SK-N-SH treated with all-trans-retinoic acid at 6 μM for 48 hours (cell line): ENCODE results near the gene ARHGEF37.

Experiments
- ATAC-seq: fragments of 200-7000 bp; cut with Tn5 transposase; 3 replicates; pipeline ENCODE4 v1.9.1; 2020; ENCODE audit warnings: mild to moderate bottlenecking, moderate library complexity
- ARNTL ChIP-seq: fragments of 450-650 bp; formaldehyde crosslinking; IDR thresholded peaks from 2 replicates; pipeline ENCODE4 v1.5.0; 2020; ENCODE audit warnings: low read depth, mild to moderate bottlenecking, moderate library complexity, borderline replicate concordance
- BACH2 ChIP-seq: fragments of 250-450 bp; sonication (Bioruptor Pico); IDR thresholded peaks from 2 replicates; pipeline ENCODE4 v1.9.0; 2021; ENCODE audit warnings: mild to moderate bottlenecking, borderline replicate concordance
- CSDC2 ChIP-seq: fragments of 250-450 bp; sonication (Bioruptor Pico); IDR thresholded peaks from 2 replicates; pipeline ENCODE4 v1.5.0; 2020; ENCODE audit warnings: mild to moderate bottlenecking, moderate library complexity
- ESRRG ChIP-seq: fragments of 250-450 bp; sonication (Bioruptor Pico); IDR thresholded peaks from 2 replicates; pipeline ENCODE4 v1.6.1; 2021; ENCODE audit warnings: mild to moderate bottlenecking
- GLIS3 ChIP-seq: fragments of 250-450 bp; sonication (Bioruptor Pico); IDR thresholded peaks from 2 replicates; pipeline ENCODE4 v1.5.0; 2020; ENCODE audit warnings: mild to moderate bottlenecking, moderate library complexity
- ISL1 ChIP-seq: fragments of 250-450 bp; sonication (Bioruptor Pico); IDR thresholded peaks from 2 replicates; pipeline ENCODE4 v2.1.2; 2022; ENCODE audit warnings: mild to moderate bottlenecking, moderate library complexity
- PPARA ChIP-seq: fragments of 250-450 bp; sonication (Bioruptor Pico); IDR thresholded peaks from 2 replicates; pipeline ENCODE4 v1.5.0; 2020; ENCODE audit warnings: mild to moderate bottlenecking, borderline replicate concordance
- SNAI2 ChIP-seq: fragments of 250-450 bp; sonication (Bioruptor Pico); IDR thresholded peaks from 2 replicates; pipeline ENCODE4 v1.5.0; 2020; ENCODE audit warnings: mild to moderate bottlenecking, moderate library complexity
- TCF4 ChIP-seq: fragments of 250-450 bp; sonication (Bioruptor Pico); IDR thresholded peaks from 2 replicates; pipeline ENCODE4 v1.8.0; 2021; ENCODE audit warnings: mild to moderate bottlenecking, moderate library complexity, borderline replicate concordance
- TOX ChIP-seq: fragments of 250-450 bp; sonication (Bioruptor Pico); IDR thresholded peaks from 2 replicates; pipeline ENCODE4 v1.8.0; 2021; ENCODE audit warnings: mild to moderate bottlenecking, moderate library complexity, borderline replicate concordance
- ZC3H10 ChIP-seq: fragments of 250-450 bp; sonication (Bioruptor Pico); IDR thresholded peaks from 2 replicates; pipeline ENCODE4 v1.5.1; 2021; ENCODE audit warnings: mild to moderate bottlenecking, moderate library complexity
- ZFP3 ChIP-seq: fragments of 250-450 bp; sonication (Bioruptor Pico); IDR thresholded peaks from 2 replicates; pipeline ENCODE4 v1.5.0; 2020; ENCODE audit warnings: mild to moderate bottlenecking, moderate library complexity
- ZFP30 ChIP-seq: fragments of 450-650 bp; formaldehyde crosslinking; IDR thresholded peaks from 2 replicates; pipeline ENCODE4 v1.5.0; 2022; ENCODE audit warnings: mild to moderate bottlenecking, moderate library complexity
- ZNF565 ChIP-seq: fragments of 450-650 bp; formaldehyde crosslinking; conservative IDR thresholded peaks from 2 replicates; pipeline ENCODE4 v1.5.0; 2020; ENCODE audit warnings: low read depth, mild to moderate bottlenecking, moderate library complexity
- ZNF70 ChIP-seq: fragments of 450-650 bp; formaldehyde crosslinking; IDR thresholded peaks from 2 replicates; pipeline ENCODE4 v1.5.0; 2020; ENCODE audit warnings: mild to moderate bottlenecking, moderate library complexity
- ZNF8 ChIP-seq: fragments of 450-650 bp; formaldehyde crosslinking; IDR thresholded peaks from 2 replicates; pipeline ENCODE4 v1.5.0; 2020; ENCODE audit warnings: mild to moderate bottlenecking, moderate library complexity
- TF ChIP-seq, protein P1 (sequence below): fragments of 250-450 bp; sonication (Bioruptor Pico); IDR thresholded peaks from 2 replicates; pipeline ENCODE4 v1.5.0; 2020; ENCODE audit warnings: mild to moderate bottlenecking, moderate library complexity
- TF ChIP-seq, protein P2 (sequence below): fragments of 250-450 bp; sonication (Bioruptor Pico); IDR thresholded peaks from 2 replicates; pipeline ENCODE4 v1.5.1; 2020; ENCODE audit warnings: low read depth, mild to moderate bottlenecking, moderate library complexity
- TF ChIP-seq, protein P3 (sequence below): fragments of 250-450 bp; sonication (Bioruptor Pico); IDR thresholded peaks from 2 replicates; pipeline ENCODE4 v1.8.0; 2020; ENCODE audit warnings: mild to moderate bottlenecking, moderate library complexity, borderline replicate concordance
- TF ChIP-seq, protein P4 (sequence below): fragments of 250-450 bp; sonication (Bioruptor Pico); IDR thresholded peaks from 2 replicates; pipeline ENCODE4 v1.5.1; 2021; ENCODE audit warnings: mild to moderate bottlenecking, moderate library complexity
- TF ChIP-seq, protein P5 (sequence below): fragments of 250-450 bp; sonication (Bioruptor Pico); IDR thresholded peaks from 2 replicates; pipeline ENCODE4 v1.8.0; 2021; ENCODE audit warnings: low read depth, mild to moderate bottlenecking, moderate library complexity, borderline replicate concordance

The ARHGEF37 gene

DNA sequence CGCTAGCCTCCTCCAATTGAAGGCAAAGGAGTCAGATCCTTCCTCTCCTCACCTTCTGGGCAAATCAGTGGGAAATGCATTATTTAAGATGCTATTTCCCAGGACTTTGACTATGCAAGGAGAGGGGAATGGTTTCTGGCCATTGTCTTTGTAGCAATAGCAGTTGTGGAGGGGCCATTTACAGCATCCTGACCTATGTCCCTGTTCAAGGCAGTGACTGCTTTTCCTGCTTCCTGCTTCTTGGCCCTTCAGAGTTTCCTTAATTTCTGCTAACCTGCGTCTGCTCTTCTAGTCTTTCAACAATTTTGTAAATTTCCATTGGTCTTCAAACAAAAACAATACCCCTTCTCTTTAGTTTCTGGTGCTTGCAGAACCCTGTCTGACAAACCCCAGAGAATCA lies 76.0 kb downstream of the ARHGEF37 start:
- no peak for ATAC-seq
- TF ChIP-seq ZFP30 (CRISPR knock-in tag) (no peak), ZFP3 (CRISPR knock-in tag) (no peak), GLIS3 (no peak), ARNTL (CRISPR knock-in tag) (no peak)
- TF ChIP-seq, protein P1, sequence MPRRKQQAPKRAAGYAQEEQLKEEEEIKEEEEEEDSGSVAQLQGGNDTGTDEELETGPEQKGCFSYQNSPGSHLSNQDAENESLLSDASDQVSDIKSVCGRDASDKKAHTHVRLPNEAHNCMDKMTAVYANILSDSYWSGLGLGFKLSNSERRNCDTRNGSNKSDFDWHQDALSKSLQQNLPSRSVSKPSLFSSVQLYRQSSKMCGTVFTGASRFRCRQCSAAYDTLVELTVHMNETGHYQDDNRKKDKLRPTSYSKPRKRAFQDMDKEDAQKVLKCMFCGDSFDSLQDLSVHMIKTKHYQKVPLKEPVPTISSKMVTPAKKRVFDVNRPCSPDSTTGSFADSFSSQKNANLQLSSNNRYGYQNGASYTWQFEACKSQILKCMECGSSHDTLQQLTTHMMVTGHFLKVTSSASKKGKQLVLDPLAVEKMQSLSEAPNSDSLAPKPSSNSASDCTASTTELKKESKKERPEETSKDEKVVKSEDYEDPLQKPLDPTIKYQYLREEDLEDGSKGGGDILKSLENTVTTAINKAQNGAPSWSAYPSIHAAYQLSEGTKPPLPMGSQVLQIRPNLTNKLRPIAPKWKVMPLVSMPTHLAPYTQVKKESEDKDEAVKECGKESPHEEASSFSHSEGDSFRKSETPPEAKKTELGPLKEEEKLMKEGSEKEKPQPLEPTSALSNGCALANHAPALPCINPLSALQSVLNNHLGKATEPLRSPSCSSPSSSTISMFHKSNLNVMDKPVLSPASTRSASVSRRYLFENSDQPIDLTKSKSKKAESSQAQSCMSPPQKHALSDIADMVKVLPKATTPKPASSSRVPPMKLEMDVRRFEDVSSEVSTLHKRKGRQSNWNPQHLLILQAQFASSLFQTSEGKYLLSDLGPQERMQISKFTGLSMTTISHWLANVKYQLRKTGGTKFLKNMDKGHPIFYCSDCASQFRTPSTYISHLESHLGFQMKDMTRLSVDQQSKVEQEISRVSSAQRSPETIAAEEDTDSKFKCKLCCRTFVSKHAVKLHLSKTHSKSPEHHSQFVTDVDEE = no peak
- TF ChIP-seq, protein P2, sequence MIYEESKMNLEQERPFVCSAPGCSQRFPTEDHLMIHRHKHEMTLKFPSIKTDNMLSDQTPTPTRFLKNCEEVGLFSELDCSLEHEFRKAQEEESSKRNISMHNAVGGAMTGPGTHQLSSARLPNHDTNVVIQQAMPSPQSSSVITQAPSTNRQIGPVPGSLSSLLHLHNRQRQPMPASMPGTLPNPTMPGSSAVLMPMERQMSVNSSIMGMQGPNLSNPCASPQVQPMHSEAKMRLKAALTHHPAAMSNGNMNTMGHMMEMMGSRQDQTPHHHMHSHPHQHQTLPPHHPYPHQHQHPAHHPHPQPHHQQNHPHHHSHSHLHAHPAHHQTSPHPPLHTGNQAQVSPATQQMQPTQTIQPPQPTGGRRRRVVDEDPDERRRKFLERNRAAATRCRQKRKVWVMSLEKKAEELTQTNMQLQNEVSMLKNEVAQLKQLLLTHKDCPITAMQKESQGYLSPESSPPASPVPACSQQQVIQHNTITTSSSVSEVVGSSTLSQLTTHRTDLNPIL (CRISPR knock-in tag) = no peak

DNA sequence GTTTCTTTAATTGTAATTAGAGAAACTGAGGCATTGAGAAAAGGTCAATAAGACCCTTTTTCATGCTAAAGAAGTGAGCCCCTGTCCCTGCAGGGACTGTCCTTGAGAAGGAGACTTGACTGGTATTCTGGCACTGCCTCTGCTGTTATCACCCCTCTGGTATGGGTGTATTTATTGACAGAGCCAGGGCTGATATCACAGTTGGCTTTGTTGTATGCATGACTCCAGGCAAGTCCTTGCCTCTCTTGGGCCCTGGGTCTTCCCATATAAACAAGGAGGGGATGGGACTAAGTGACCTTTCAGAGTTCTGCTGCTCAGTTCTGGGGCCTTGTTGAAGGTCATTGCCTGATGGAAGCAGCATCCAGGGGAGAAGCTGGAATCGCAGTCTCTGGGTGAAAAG lies 77.0 kb downstream of the ARHGEF37 start:
- TF ChIP-seq GLIS3 (no peak), ZFP3 (CRISPR knock-in tag) (no peak), ZNF565 (CRISPR knock-in tag) (no peak), BACH2 (no peak), ESRRG (CRISPR knock-in tag) (no peak), ZNF70 (CRISPR knock-in tag) (no peak), CSDC2 (CRISPR knock-in tag) (no peak), ISL1 (CRISPR knock-in tag) (no peak), ZNF8 (no peak), TOX (CRISPR knock-in tag) (no peak), PPARA (CRISPR knock-in tag) (no peak), ARNTL (CRISPR knock-in tag) (no peak), SNAI2 (no peak), TCF4 (CRISPR knock-in tag) (no peak)
- TF ChIP-seq, protein P3, sequence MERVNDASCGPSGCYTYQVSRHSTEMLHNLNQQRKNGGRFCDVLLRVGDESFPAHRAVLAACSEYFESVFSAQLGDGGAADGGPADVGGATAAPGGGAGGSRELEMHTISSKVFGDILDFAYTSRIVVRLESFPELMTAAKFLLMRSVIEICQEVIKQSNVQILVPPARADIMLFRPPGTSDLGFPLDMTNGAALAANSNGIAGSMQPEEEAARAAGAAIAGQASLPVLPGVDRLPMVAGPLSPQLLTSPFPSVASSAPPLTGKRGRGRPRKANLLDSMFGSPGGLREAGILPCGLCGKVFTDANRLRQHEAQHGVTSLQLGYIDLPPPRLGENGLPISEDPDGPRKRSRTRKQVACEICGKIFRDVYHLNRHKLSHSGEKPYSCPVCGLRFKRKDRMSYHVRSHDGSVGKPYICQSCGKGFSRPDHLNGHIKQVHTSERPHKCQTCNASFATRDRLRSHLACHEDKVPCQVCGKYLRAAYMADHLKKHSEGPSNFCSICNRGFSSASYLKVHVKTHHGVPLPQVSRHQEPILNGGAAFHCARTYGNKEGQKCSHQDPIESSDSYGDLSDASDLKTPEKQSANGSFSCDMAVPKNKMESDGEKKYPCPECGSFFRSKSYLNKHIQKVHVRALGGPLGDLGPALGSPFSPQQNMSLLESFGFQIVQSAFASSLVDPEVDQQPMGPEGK (CRISPR knock-in tag) = no peak
- TF ChIP-seq, protein P2 (CRISPR knock-in tag) = no peak
- ATAC-seq = no peak

DNA sequence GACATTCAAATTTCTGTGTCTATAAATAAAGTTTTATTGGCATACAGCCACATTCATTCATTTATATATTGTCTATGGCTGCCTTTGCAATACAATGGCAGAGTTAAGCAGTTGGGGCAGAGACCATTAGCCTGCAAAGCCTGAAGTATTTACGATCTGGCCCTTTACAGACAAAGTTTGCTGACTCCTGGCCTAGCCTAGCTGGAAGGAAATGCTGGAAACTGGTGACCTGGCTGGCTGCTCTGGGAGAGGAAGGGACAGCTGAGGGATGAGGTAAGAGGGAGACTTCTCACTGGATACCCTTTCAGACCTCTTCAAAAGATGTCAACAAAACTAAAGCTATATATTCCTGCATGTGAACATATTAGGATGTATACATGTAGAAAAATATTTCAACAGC lies 82.8 kb downstream of the ARHGEF37 start:
- TF ChIP-seq TCF4 (CRISPR knock-in tag) (no peak), TOX (CRISPR knock-in tag) (no peak), ZNF70 (CRISPR knock-in tag) (no peak), ZC3H10 (CRISPR knock-in tag) (no peak), PPARA (CRISPR knock-in tag) (no peak), GLIS3 (no peak)
- TF ChIP-seq, protein P4, sequence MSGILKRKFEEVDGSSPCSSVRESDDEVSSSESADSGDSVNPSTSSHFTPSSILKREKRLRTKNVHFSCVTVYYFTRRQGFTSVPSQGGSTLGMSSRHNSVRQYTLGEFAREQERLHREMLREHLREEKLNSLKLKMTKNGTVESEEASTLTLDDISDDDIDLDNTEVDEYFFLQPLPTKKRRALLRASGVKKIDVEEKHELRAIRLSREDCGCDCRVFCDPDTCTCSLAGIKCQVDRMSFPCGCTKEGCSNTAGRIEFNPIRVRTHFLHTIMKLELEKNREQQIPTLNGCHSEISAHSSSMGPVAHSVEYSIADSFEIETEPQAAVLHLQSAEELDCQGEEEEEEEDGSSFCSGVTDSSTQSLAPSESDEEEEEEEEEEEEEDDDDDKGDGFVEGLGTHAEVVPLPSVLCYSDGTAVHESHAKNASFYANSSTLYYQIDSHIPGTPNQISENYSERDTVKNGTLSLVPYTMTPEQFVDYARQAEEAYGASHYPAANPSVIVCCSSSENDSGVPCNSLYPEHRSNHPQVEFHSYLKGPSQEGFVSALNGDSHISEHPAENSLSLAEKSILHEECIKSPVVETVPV (CRISPR knock-in tag) = no peak
- TF ChIP-seq, protein P5, sequence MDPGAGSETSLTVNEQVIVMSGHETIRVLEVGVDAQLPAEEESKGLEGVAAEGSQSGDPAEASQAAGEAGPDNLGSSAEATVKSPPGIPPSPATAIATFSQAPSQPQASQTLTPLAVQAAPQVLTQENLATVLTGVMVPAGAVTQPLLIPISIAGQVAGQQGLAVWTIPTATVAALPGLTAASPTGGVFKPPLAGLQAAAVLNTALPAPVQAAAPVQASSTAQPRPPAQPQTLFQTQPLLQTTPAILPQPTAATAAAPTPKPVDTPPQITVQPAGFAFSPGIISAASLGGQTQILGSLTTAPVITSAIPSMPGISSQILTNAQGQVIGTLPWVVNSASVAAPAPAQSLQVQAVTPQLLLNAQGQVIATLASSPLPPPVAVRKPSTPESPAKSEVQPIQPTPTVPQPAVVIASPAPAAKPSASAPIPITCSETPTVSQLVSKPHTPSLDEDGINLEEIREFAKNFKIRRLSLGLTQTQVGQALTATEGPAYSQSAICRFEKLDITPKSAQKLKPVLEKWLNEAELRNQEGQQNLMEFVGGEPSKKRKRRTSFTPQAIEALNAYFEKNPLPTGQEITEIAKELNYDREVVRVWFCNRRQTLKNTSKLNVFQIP (CRISPR knock-in tag) = no peak
- no peak for ATAC-seq
